ENCODE measurements around the gene MYRFL.

The MYRFL gene

GRCh38 chr12:70002912-70003255 is 177.9 kb downstream of the MYRFL start:
- Histone ChIP-seq H3K4me3 (ENCODE audit: low read depth in 1 of 5, low read length in 5 of 5) (no peak overlapping the region), H3K9me3 (ENCODE audit: control insufficient read depth in 5 of 5, low read length in 5 of 5) (peaks cover 4 to 10% (median 5%) of the 10 kb centered on the region in 5 donors), H3K9ac (ENCODE audit: low read length in 5 of 5) (no peak overlapping the region), H3K36me3 (ENCODE audit: control insufficient read depth in 5 of 5, insufficient read depth in 5 of 5, low read length in 5 of 5) (no peaks in the 10 kb centered on the region), H3K27me3 (ENCODE audit: control insufficient read depth in 5 of 5, insufficient read depth in 4 of 5, low read length in 5 of 5) (no peaks in the 10 kb centered on the region), H3K4me1 (ENCODE audit: control insufficient read depth in 5 of 5, insufficient read depth in 5 of 5, low read length in 5 of 5) (peaks cover 0 to 12% (median 7%) of the 10 kb centered on the region in 5 donors), H3K27ac (ENCODE audit: low read depth, low read length) (no peak overlapping the region)

- Histone ChIP-seq H3K36me3 (ENCODE audit: control insufficient read depth in 5 of 5, insufficient read depth in 5 of 5, low read length in 5 of 5) (no peaks in the 10 kb centered on the region), H3K27me3 (ENCODE audit: control insufficient read depth in 5 of 5, insufficient read depth in 4 of 5, low read length in 5 of 5) (no peaks in the 10 kb centered on the region), H3K27ac (ENCODE audit: low read depth, low read length) (no peak overlapping the region), H3K9ac (ENCODE audit: low read length in 5 of 5) (no peak overlapping the region), H3K4me3 (ENCODE audit: low read depth in 1 of 5, low read length in 5 of 5) (no peak overlapping the region), H3K4me1 (ENCODE audit: control insufficient read depth in 5 of 5, insufficient read depth in 5 of 5, low read length in 5 of 5) (peaks cover 0 to 12% (median 7%) of the 10 kb centered on the region in 5 donors), H3K9me3 (ENCODE audit: control insufficient read depth in 5 of 5, low read length in 5 of 5) (peaks cover 7 to 23% (median 23%) of the 10 kb centered on the region in 5 donors)
Observed at GRCh38 chr12:70005864-70006618, 181.0 kb downstream of the MYRFL start.

GRCh38 chr12:70006619-70006973 is 181.6 kb downstream of the MYRFL start:
- Histone ChIP-seq H3K9me3 (ENCODE audit: control insufficient read depth in 5 of 5, low read length in 5 of 5) (peaks cover 7 to 23% (median 23%) of the 10 kb centered on the region in 5 donors), H3K4me3 (ENCODE audit: low read depth in 1 of 5, low read length in 5 of 5) (no peak overlapping the region), H3K27me3 (ENCODE audit: control insufficient read depth in 5 of 5, insufficient read depth in 4 of 5, low read length in 5 of 5) (no peaks in the 10 kb centered on the region), H3K4me1 (ENCODE audit: control insufficient read depth in 5 of 5, insufficient read depth in 5 of 5, low read length in 5 of 5) (peaks cover 0 to 12% (median 7%) of the 10 kb centered on the region in 5 donors), H3K9ac (ENCODE audit: low read length in 5 of 5) (no peak overlapping the region), H3K27ac (ENCODE audit: low read depth, low read length) (no peak overlapping the region), H3K36me3 (ENCODE audit: control insufficient read depth in 5 of 5, insufficient read depth in 5 of 5, low read length in 5 of 5) (no peaks in the 10 kb centered on the region)

DNA sequence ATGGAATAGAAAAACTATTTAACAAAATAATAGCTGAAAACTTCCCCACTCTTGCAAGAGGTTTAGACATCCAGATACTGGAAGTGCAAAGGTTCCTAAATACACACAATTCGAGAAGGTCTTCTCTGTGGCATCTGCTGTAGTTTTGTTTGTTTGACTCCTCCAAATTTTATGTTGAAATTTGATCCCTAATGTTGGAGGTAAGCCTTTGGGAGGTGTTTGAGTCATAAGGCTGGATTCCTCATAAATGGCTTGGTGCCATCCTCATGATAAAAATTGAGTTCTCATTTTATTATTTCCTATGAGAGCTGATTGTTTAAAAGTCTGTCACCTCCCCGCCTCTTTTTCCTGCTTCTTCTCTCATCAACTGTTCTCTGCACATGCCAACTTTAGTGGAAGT is 182.7 kb downstream of the MYRFL start:
- Histone ChIP-seq H3K9ac (ENCODE audit: low read length in 5 of 5) (no peak overlapping the region), H3K4me3 (ENCODE audit: low read depth in 1 of 5, low read length in 5 of 5) (no peak overlapping the region), H3K36me3 (ENCODE audit: control insufficient read depth in 5 of 5, insufficient read depth in 5 of 5, low read length in 5 of 5) (no peaks in the 10 kb centered on the region), H3K4me1 (ENCODE audit: control insufficient read depth in 5 of 5, insufficient read depth in 5 of 5, low read length in 5 of 5) (peaks cover 0 to 5% (median 3%) of the 10 kb centered on the region in 5 donors), H3K27ac (ENCODE audit: low read depth, low read length) (no peak overlapping the region), H3K27me3 (ENCODE audit: control insufficient read depth in 5 of 5, insufficient read depth in 4 of 5, low read length in 5 of 5) (no peaks in the 10 kb centered on the region), H3K9me3 (ENCODE audit: control insufficient read depth in 5 of 5, low read length in 5 of 5) (peaks cover 7 to 23% (median 23%) of the 10 kb centered on the region in 5 donors)
